ENCODE results near the gene ESCO1. TPM values are rescaled to one million over a fixed set of nuclear protein-coding genes. Genes with fewer than 3 reads are reported as not detected.

Gene ESCO1
- total and polyA plus RNA-seq, 2 of the 13 experiments (the other 11 are each of a cell fraction or from before 2014, with no cell fraction given), result 6.3 to 19.4 TPM

- TF ChIP-seq, protein P1, sequence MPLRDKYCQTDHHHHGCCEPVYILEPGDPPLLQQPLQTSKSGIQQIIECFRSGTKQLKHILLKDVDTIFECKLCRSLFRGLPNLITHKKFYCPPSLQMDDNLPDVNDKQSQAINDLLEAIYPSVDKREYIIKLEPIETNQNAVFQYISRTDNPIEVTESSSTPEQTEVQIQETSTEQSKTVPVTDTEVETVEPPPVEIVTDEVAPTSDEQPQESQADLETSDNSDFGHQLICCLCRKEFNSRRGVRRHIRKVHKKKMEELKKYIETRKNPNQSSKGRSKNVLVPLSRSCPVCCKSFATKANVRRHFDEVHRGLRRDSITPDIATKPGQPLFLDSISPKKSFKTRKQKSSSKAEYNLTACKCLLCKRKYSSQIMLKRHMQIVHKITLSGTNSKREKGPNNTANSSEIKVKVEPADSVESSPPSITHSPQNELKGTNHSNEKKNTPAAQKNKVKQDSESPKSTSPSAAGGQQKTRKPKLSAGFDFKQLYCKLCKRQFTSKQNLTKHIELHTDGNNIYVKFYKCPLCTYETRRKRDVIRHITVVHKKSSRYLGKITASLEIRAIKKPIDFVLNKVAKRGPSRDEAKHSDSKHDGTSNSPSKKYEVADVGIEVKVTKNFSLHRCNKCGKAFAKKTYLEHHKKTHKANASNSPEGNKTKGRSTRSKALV (CRISPR knock-in tag; IDR thresholded peaks at IDR 0.05), result peak; percentile 91
- TF ChIP-seq ZNF235 (CRISPR knock-in tag; IDR thresholded peaks at IDR 0.05; ENCODE audit: borderline replicate concordance), result peak; percentile 58; the same call in 1 of the 2 replicates
- TF ChIP-seq MIXL1 (CRISPR knock-in tag; IDR thresholded peaks at IDR 0.05), result peak; percentile 74; the same call in 1 of the 2 replicates
- peak in 1 of 2 experiments; percentile 97; a peak in 2 of 4 replicates for TF ChIP-seq KLF16 (CRISPR knock-in tag; IDR thresholded peaks at IDR 0.05)
- TF ChIP-seq ZNF33A (CRISPR knock-in tag; IDR thresholded peaks at IDR 0.05; ENCODE audit: borderline replicate concordance), result 0 out of 2 replicates have a peak, but pooled peaks have one; percentile 86
- TF ChIP-seq ZNF446 (CRISPR knock-in tag; IDR thresholded peaks at IDR 0.05), result no peak
- peak; percentile 98 for TF ChIP-seq ZSCAN31 (CRISPR knock-in tag; IDR thresholded peaks at IDR 0.05; ENCODE audit: low read depth)
- no peak for TF ChIP-seq KAT2B (IDR thresholded peaks at IDR 0.05; ENCODE audit: borderline replicate concordance, low read depth, low read length)
- peak; percentile 26; the same call in 1 of the 2 replicates for TF ChIP-seq NFYB (CRISPR knock-in tag; IDR thresholded peaks at IDR 0.05)
- peak; percentile 95 for TF ChIP-seq MTF1 (CRISPR knock-in tag; IDR thresholded peaks at IDR 0.05)
- TF ChIP-seq ARID3A (IDR thresholded peaks at IDR 0.05; ENCODE audit: low read depth, low read length), result peak; percentile 55; the same call in 1 of the 2 replicates
- TF ChIP-seq ATF3 (CRISPR knock-in tag; IDR thresholded peaks at IDR 0.05), result peak; percentile 38; the same call in 1 of the 2 replicates
- peak; percentile 85; the same call in 1 of the 2 replicates for TF ChIP-seq THAP7 (CRISPR knock-in tag; IDR thresholded peaks at IDR 0.05)
- TF ChIP-seq, protein P2, sequence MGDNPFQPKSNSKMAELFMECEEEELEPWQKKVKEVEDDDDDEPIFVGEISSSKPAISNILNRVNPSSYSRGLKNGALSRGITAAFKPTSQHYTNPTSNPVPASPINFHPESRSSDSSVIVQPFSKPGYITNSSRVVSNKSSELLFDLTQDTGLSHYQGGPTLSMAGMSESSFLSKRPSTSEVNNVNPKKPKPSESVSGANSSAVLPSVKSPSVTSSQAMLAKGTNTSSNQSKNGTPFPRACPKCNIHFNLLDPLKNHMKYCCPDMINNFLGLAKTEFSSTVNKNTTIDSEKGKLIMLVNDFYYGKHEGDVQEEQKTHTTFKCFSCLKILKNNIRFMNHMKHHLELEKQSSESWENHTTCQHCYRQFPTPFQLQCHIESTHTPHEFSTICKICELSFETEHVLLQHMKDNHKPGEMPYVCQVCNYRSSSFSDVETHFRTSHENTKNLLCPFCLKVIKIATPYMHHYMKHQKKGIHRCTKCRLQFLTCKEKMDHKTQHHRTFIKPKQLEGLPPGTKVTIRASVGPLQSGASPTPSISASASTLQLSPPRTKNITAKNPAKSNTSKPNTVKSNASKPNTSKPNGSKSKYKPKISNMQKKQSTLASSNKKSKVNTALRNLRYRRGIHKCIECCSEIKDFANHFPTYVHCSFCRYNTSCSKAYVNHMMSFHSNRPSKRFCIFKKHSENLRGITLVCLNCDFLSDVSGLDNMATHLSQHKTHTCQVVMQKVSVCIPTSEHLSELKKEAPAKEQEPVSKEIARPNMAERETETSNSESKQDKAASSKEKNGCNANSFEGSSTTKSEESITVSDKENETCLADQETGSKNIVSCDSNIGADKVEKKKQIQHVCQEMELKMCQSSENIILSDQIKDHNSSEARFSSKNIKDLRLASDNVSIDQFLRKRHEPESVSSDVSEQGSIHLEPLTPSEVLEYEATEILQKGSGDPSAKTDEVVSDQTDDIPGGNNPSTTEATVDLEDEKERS (CRISPR knock-in tag; IDR thresholded peaks at IDR 0.05), result peak; percentile 98
- no peak for TF ChIP-seq PRPF4 (IDR thresholded peaks at IDR 0.05; ENCODE audit: low read depth, low read length, poor library complexity, severe bottlenecking)
- TF ChIP-seq NFKBIZ (CRISPR knock-in tag; IDR thresholded peaks at IDR 0.05), result 0 out of 2 replicates have a peak, but pooled peaks have one; percentile 82
- TF ChIP-seq ATF7-NPFF (CRISPR knock-in tag; IDR thresholded peaks at IDR 0.05; ENCODE audit: low read depth), result peak; percentile 91
- 0 out of 2 replicates have a peak, but pooled peaks have one; percentile 13 for TF ChIP-seq GATA4 (IDR thresholded peaks at IDR 0.05; ENCODE audit: borderline replicate concordance, low read depth)
- TF ChIP-seq SMC3 (IDR thresholded peaks at IDR 0.05; ENCODE audit: low read length), result peak; percentile 23; the same call in 1 of the 2 replicates
- TF ChIP-seq ZNF484 (CRISPR knock-in tag; IDR thresholded peaks at IDR 0.05; ENCODE audit: borderline replicate concordance, low read depth), result no peak
Observed at GRCh38 chr18:21612125-21613039, 11.9 kb upstream of the ESCO1 start, which contains the start of gene SNRPD1 (continued).
